Inflammatory macrophage (primary cell): Measurements from ENCODE around the gene SNRPN.
"Not testable (repeated sequence)": the region's sequence is repeated elsewhere in the genome, so short reads cannot be mapped to it uniquely, and the experiment has no call there.

Experiments
- DNase-seq, 2 donors: peaks; one replicate each; pipeline ENCODE4 v3.0.0-alpha.2; 2020 to 2022
- total RNA-seq, 18 experiments: gene quantifications; one replicate each; lab custom pipeline; 2026; ENCODE audit warnings: mixed read lengths in 6 of 18, inconsistent platforms in 2 of 18; lab: John Stamatoyannopoulos, UW

SNRPN gene
- total RNA-seq: 0.87 to 4.5 (median 2.3) reads per million in 18 experiments

- DNase-seq: peak; percentile 42 to 64
Observed at GRCh38 chr15:24954783-24955530, at the start of gene SNRPN, which contains the start of gene SNURF. TSS of gene SNRPN (plus strand) at chr15:24954987. CDS start at chr15:24974454, 19,467 bp downstream. TSS of gene SNURF (plus strand) at chr15:24954987. CDS start at chr15:24955049, 62 bp downstream.

- no peak for DNase-seq
Observed at GRCh38 chr15:24916305-24917009, 38.3 kb upstream of the SNRPN start.

- no peak for DNase-seq
Observed at GRCh38 chr15:24917431-24917830, 37.4 kb upstream of the SNRPN start.

GRCh38 chr15:24919446-24919845 is 35.3 kb upstream of the SNRPN start:
- DNase-seq: no peak

GRCh38 chr15:24922781-24923180 is 32.0 kb upstream of the SNRPN start:
- not testable (repeated sequence) for DNase-seq

- no peak for DNase-seq
Observed at GRCh38 chr15:24924153-24924552, 30.6 kb upstream of the SNRPN start.

- DNase-seq: no peak
Observed at GRCh38 chr15:24924621-24925020, 30.2 kb upstream of the SNRPN start.

GRCh38 chr15:24931874-24932732 is 22.7 kb upstream of the SNRPN start:
- not testable (repeated sequence) for DNase-seq

- no peak for DNase-seq
Observed at GRCh38 chr15:24933716-24934115, 21.1 kb upstream of the SNRPN start.

GRCh38 chr15:24938224-24938623 is 16.6 kb upstream of the SNRPN start:
- DNase-seq: not testable (repeated sequence)

- no peak for DNase-seq
Observed at GRCh38 chr15:24940236-24940635, 14.6 kb upstream of the SNRPN start.

- DNase-seq: no peak
Observed at GRCh38 chr15:24943361-24943760, 11.4 kb upstream of the SNRPN start.

GRCh38 chr15:24944954-24945353 is 9.8 kb upstream of the SNRPN start:
- no peak for DNase-seq

GRCh38 chr15:24945711-24946110 is 9.1 kb upstream of the SNRPN start:
- no peak for DNase-seq

GRCh38 chr15:24948495-24948894 is 6.3 kb upstream of the SNRPN start:
- DNase-seq: no peak

GRCh38 chr15:24955531-24955921 is 739 bp downstream of the SNRPN start:
- no peak for DNase-seq

GRCh38 chr15:24956111-24956838 is 1.5 kb downstream of the SNRPN start:
- DNase-seq: peak; percentile 44 to 60

- no peak for DNase-seq
Observed at GRCh38 chr15:24957691-24958090, 2.9 kb downstream of the SNRPN start.

GRCh38 chr15:24961967-24962366 is 7.2 kb downstream of the SNRPN start:
- DNase-seq: no peak

GRCh38 chr15:24962880-24963279 is 8.1 kb downstream of the SNRPN start:
- no peak for DNase-seq

GRCh38 chr15:24966364-24967103 is 11.7 kb downstream of the SNRPN start:
- no peak for DNase-seq
